HG03135 (cell line): ENCODE measurements around the gene SMKR1.
"Not testable (repeated sequence)": the region's sequence is repeated elsewhere in the genome, so short reads cannot be mapped to it uniquely, and the experiment has no call there.

Experiments used
- ATAC-seq: cut with Tn5 transposase; IDR thresholded peaks from one replicate; pipeline ENCODE4 v1.9.1; 2021; ENCODE audit warnings: mild to moderate bottlenecking, moderate library complexity; ENCODE audit not compliant: unreplicated experiment

Gene SMKR1

DNA sequence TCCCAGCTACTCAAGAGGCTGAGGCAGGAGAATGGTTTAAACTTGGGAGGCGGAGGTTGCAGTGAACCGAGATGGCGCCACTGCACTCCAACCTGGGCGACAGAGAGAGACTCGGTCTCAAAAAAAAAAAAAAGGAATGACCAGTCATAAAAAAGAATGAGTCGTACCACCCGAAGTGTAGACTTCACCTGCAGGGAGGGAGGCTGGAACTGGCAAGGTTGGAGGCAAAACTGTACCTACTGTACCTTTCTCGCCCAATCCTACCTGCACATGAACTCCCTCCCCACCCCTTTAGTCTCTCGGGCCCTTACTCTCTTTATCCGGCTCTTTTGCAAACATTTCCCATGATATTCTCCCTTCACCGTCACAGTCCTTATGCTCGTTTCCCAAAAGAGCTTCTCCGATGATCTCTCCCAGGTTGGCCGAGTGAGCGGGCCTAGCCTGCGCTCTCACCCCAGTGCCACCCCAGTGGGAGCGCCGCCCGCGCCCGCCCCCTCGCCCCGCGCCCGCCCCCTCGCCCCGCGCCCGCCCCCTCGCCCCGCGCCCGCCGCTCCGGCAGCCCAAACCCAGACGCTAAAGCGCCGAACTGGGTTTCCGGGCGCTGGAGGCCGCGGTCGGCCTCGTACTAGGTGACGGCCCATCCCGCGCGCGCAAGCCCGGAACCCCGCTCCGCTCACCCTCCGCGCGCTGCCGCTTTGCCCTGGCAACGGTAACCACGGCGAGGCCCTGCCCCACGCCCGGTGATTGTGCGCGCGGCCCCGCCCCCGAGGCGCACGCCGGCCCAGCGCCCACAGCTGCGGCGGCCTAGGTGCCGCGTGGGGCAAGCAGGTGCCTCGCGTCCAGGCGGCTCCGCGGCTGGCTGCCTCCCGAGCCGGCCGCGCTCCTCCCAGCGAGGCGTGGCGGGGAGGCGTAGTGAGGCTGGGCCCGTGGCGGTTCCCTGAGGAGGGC lies at the start of gene SMKR1:
SMKR1 (plus strand) TSS at position 772 of the 948 bp plus-strand sequence. CDS start 294 bp downstream, outside the sequence.
- peak; percentile 91 for ATAC-seq

DNA sequence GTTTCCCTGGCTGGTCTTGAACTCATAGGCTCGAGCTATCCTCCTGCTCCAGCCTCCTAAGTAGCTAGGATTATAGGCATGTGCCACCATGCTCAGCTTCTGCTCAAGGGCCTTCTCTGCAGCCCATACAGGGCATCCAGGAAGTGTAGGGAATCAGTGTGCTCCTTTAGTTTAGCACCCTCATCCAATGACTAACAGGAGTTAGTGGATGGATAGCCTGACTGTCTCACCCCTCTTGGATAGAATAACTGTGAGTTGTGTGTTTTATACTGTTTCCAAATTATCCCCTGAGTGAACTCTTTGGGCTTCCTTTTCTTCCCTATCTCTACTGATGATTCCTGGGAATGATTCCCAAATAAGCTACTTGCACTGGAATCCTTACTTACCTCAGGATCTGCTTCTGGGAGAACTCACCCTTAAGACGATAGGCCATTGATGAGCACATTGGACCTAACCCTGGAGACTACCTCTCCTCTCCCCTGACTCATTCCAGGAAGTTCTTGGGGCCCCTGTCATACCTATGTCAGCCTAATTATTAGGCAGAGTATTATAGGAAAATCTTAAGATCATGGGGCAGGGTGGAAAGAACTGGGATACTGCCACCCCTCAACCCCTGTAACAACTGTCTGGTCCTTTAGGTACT lies 49.6 kb upstream of the SMKR1 start:
- ATAC-seq: no peak

DNA sequence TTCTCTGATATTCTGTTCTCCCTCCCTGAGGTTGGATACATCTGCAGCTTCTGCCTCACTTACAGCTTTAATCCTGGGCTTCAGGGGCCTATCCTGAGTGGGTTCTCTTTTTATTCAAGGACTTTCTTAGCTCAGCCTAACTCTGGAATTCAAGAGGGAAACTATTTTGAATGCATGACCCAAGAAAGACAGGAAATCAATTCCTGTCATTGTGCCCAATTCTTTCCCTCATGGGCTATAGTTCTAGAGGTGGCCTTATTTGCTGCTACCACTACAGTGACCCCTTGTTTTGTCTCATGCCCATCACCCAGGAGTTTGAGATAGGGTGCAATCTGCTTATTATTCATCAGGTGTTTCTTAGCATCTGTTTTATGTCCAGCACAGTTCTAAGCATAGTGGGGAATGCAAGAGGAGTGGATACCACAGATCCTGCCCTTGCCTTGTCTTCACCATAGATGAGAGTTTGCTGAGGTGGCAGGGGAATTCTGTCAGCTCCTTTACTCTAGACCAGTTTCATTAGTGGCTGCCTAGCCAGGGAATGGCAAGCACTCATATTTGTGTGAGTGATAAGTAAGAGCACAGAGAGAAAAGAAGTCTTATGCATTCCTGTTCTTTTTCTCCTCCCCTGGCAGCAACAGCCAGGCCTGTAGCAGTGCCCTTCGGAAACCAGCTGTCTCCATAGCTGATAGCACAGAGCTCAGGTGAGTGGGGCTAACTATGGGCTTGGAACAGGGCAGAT lies 48.7 kb upstream of the SMKR1 start:
- ATAC-seq: no peak

DNA sequence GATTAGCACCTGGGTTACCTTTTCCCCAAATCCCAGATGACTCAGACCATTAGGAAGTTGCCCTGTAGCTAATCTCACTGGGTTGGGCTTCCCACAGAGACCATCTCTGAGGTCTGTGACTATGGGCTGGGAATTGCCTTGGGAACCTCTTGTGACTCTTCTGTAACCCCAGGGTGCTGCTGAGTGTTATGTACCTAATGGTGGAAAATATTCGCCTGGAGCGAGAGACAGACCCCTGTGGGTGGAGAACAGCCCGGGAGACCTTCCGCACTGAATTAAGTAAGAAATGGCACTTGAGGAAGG lies 48.1 kb upstream of the SMKR1 start:
- no peak for ATAC-seq

DNA sequence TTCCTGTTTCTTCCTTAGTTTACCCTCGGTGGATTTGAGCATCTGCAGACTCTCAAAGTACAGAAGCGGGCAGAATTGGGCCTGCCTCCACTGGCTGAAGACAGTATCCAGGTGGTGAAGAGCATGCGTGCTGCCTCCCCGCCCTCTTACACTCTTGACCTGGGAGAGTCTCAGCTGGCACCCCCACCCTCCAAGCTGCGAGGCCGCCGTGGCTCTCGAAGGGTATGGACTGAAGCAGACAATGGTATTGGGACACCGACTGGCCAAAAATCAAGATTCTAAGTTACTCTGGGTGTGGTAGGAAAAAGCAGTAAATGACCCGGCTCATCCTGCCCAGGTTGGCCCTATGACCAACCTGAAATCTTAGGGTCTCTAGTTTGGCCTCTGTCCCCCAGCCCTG lies 45.9 kb upstream of the SMKR1 start:
- no peak for ATAC-seq

DNA sequence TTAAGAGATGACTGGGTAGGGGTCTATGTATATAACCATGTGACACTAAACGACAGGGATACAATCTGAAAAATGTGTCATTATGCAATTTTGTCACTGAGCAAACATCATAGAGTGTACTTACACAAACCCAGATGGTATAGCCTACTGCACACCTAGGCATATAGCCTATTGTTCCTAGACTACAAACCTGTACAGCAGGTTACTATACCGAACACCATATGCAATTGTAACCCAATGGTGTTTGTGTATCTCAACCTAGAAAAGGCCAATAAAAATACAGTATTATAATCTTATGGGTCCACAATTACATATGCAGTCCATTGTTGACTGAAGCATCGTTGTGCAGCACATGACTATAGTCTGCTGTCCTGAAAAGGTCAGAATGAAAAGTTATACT lies 45.2 kb upstream of the SMKR1 start:
- ATAC-seq: no peak

DNA sequence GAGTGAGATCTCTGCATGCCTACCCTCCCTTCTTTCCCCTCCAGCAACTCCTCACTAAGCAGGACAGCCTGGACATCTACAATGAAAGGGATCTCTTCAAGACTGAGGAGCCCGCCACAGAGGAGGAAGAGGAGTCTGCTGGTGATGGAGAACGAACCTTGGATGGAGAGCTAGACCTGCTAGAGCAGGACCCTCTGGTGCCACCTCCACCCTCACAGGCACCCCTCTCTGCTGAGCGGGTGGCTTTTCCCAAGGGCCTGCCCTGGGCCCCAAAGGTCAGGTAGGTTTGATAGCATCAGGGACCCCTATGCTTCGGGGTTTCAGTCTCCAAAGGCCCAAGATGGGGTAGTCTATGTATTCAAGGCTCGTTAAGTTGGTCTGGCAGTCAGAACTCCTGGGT lies 44.2 kb upstream of the SMKR1 start:
- no peak for ATAC-seq

DNA sequence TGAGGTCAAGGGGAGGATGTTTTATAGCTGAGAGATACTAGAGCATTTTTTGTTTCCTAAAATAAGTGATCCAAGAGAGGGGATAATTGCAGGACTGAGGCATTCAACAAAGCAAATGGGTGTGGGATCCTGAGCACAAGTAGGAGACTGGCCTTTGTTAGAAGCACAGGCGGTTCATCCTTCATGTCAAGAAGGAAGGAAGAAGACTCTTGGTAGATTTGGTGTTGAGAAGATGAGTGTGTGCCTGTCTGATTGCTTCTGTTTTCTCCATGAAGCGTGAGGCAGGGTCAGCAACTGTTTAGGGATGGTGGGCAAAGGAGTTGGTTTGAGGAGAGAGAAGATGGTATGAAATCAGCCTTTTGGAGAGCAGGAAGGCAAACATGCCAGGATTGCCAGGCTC lies 40.5 kb upstream of the SMKR1 start:
- no peak for ATAC-seq

DNA sequence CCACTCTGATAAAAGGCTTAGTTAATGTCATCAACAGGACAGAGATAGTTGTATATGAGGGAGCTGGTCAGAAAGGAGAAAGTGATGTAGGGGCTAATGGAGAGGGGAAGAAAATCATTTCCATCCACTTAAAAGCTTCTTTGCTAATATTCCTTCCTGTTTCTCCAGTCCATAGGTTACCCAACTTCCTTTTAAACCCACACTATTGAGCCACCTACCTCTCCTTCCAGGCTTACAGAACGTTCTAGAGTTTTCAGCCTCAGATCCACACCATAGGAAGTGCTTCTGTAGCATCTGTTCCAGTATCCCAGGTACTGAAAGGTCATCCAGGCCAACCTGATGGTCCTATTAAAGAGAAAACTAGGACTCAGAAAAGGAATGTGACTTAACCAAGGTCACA lies 39.9 kb upstream of the SMKR1 start:
- ATAC-seq: no peak

DNA sequence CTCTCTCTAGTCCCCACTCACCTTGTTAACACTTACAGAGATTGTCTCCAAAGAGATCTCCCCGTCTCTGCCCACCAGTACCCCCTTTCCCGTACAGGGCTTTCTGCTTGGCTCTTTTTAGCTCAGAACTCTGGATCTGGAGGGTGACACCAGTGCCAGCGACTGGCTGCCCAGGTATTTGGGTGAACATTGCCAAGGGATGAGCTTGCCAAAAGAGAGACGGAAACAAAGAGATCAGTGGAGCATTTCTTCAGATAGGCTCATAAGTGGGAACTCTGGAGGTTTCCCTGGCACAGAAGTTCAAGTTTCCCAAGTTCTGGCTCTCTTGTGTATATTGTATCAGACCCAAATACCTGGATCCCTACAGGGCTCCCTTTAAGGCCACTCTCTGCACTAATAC lies 38.1 kb upstream of the SMKR1 start:
- ATAC-seq: no peak

DNA sequence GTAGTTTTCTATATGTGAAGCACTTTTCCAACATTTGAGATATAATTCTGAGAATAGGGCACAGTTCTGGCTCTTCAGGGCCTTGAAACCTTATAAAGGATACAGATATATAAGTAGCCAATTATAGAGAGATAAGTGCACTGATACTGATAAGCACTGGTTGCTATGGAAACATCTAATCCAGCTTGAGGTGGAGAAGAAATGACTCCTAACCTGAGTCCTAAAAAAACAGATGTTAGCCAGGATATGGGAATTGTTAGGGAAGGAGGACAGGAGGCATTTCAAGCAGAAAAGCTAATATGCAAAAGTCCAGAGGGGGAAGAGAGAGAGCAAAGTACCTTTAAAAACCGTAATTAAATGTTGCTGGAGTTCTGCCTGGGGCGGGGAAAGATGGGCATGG lies 37.3 kb upstream of the SMKR1 start:
- no peak for ATAC-seq

DNA sequence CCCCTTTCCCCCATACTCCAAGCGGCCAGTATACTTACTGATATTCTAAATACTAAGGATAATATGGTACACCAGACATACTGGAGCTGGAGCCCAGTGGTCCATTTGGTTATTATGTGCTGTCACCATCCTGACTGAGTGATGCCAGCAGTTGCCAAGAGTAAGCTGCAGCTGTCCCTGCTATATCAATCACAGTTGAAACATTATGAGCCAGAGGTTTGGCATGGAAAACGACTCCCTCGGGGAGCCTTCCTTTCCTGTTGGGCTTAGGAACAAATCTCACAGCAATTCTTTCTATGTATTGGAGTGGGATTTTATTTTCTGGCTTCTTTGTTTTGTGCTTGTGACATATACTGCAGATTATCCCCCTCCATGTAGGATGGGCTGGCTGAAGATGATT lies 35.5 kb upstream of the SMKR1 start:
- no peak for ATAC-seq

DNA sequence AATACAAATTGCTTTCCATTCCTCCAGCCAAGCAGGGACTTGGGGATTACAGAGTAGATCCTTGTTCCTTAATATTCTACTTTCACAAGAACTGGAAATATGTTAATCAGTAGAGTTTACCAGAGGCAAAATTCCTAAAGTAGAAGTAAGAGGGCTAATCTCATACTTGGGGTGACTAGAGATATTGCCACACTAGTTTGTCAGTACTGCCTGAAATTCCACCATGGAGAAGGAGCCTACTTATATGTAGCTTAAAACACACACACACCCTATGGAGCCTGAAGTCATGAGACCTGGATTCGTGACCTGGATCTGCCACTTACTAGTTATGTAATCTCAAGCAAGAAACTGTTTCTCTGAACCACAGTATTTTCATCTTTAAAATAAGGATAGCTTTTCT lies 34.2 kb upstream of the SMKR1 start:
- ATAC-seq: no peak

DNA sequence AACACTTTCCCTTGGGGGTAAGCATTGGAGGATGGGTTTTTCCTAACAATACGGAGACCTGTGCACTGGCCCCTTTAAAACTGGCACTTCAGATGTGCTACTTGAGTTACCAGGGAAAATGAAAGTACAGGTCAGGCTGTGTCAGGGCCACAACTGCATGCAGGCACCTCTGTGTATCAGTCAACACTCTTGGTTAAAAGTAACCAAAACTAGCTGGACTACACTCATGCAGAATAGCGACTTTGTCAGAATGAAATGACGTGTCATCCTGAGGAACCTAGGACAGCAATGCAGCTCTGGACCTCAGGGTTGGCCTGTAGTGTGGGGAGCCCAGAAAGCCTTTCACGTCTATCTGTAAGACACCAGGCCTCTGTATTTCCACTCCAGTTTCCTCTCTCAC lies 33.8 kb upstream of the SMKR1 start:
- ATAC-seq: no peak

DNA sequence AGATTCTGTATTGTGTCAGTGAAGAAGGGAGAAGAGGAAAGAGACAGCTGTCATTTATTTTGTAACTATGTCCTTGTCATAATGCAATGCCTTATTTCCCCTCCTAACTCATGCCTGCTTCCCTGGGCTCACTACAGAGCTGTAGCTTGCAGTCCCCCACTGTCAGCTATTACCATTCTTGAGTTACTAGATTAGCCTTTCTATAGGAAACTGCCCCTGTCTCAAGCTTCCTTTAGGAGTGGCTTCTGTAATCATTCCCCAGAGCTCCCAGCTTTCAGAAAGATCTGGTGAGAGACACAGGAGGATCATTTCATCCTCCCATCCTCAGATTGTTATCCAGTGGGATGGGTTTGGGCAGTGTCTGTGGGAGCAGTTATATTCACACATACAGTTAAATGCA lies 32.4 kb upstream of the SMKR1 start:
- no peak for ATAC-seq

DNA sequence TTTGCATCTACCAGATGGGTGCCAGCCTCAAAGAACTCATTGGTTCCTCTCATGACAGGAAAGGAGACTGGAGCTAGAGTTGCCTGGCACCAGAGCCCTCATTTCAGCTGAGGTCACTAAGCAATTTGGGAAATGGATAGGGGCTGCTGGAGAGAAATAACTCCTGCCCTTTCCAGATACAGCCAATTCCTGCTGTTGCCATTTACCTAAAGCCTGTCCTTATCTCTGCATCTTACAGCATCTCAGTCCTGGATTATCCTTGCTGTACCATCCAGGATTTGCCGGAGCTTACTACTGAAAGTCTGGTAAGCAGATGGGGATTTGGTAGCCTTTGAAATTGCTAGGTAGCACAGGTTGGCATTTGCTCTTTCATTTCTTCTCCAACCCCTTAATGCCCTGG lies 31.9 kb upstream of the SMKR1 start:
- ATAC-seq: no peak

DNA sequence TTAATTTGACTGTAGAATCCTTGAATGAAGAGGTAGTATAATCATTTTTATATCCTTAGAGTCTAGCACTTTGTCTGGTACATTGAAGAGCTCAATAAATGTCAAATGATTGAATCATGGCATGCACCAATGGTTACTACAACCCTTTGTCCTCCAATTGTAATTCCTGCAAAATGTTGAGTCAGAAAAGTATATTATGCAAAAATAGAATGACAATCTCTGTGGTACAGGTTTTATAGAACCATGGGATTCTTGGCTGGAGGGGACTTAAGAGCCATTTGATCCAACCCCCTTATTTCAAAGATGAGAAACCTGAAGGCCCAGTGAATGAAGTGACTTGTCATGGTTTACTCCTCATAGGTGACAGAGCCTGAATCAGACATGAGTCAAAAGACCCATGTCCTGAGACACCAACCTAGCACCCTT lies 30.9 kb upstream of the SMKR1 start:
- ATAC-seq: no peak

DNA sequence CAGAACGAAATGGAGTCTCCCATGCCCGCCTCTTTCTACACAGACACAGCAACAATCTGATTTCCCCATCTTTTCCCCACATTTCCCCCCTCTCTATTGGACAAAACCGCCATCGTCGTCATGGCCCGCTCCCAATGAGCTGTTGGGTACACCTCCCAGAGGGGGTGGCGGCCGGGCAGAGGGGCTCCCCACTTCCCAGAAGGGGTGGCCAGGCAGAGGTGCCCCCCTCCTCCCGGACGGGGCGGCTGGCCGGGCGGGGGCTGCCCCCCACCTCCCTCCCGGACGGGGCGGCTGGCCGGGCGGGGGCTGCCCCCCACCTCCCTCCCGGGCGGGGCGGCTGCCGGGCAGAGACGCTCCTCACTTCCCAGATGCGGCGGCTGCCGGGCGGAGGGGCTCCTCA lies 26.4 kb upstream of the SMKR1 start:
- ATAC-seq: not testable (repeated sequence)

DNA sequence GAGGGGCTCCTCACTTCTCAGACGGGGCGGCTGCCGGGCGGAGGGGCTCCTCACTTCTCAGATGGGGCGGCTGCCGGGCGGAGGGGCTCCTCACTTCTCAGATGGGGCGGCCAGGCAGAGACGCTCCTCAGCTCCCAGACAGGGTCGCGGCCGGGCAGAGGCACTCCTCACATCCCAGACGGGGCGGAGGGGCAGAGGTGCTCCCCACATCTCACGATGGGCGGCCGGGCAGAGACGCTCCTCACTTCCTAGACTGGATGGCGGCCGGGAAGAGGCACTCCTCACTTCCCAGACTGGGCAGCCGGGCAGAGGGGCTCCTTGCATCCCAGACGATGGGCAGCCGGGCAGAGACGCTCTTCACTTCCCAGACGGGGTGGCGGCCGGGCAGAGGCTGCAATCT lies 25.9 kb upstream of the SMKR1 start:
- not testable (repeated sequence) for ATAC-seq

DNA sequence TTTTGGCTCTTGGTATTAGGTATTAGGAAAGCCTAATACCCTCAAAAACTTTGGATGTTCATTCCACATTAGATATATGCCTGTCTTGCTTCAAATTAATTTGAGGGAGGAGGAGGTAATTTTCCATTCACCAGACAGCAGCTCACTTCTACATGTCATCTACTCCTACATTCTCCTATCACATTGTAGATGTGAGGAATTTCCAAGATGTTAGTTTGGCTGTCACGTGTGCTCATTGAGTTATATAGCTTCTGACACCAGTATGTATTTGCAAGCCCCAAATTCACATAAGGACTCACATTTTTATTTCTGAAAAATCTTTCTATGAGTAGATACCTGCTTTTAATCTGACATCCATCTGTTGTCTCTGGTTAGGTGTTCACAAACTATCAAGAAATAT lies 22.5 kb upstream of the SMKR1 start:
- no peak for ATAC-seq

DNA sequence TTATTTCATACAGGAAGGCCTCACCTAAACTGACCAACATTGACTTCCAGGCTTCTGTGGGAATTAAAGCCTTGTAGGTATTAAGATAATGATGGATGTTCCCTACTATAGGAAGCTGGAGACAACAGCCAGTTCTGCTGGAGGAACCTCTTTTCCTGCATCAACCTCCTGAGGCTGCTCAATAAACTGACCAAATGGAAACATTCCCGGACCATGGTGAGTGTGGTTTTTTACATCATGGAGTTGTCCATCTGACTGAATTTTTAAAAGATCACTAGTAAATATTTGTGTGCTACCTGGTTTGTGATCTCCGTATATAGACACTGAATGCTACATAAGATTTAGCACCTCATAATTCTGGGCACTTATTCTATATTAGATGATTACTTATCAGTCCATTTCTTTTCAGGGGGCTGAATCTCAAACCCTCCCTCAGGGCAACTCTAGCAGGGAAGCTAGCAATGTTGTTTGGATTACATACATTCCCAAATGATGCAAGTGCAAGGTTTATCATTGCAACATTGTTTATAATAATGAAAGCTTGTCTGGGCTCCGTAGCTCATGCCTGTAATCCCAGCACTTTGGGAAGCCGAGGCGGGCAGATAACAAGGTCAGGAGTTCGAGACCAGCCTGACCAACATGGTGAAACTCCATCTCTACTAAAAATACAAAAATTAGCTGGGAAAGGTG lies 21.5 kb upstream of the SMKR1 start:
- ATAC-seq: no peak
